T-helper 1 cell (primary cell): ENCODE data around the gene TBC1D10A.
A peak's percentile ranks its signal among the peaks of the same experiment; 100 is the strongest.

ENCODE experiments used
- DNase-seq, 5 donors: peaks; one replicate each; pipeline ENCODE4 v3.0.0-alpha.2; 2012 to 2020
- total RNA-seq, 4 donors: gene quantifications; one replicate each; lab custom pipeline; 2026; lab: John Stamatoyannopoulos, UW

Gene TBC1D10A
- 29.2 to 37.1 (median 34.5) reads per million in 4 donors for total RNA-seq

DNA sequence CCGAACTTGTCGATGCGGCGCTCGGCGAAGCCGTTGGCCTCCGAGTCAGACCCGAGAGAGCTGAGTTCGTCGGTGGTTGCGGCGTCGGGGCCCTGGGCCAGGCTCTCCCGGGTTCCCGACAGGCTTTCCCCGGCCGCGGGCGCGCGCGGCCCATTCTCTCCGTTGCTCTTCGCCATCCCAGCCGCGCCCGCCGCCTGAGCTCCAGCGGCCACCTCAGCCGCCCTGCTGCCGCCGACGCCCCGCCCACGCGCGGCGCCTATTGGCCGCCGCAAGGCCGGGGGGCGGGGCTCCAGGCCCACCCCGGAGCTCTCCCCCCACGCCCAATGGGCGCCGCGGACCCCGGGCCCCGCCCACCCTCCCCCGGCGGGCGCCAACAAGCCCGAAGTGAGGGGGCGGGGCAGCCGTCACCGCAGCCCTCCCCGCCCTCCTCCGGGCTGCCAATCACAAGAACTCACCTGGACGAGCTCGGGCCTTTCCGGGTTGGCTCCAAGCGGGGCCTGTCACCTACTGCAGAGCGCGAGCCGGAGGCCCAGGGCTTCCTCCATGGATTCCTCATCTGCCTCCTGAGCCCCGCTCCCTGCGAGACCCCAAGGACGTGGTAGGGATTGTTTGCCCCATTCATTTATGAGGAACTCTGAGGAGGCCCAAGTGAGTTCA lies at the start of gene TBC1D10A:
Gene TBC1D10A, minus strand, starts transcription at position 236 of the 657 bp plus-strand sequence. Its CDS starts 60 bp downstream, at position 176.
- peak; percentile 91 to 98 (median 95) for DNase-seq

DNA sequence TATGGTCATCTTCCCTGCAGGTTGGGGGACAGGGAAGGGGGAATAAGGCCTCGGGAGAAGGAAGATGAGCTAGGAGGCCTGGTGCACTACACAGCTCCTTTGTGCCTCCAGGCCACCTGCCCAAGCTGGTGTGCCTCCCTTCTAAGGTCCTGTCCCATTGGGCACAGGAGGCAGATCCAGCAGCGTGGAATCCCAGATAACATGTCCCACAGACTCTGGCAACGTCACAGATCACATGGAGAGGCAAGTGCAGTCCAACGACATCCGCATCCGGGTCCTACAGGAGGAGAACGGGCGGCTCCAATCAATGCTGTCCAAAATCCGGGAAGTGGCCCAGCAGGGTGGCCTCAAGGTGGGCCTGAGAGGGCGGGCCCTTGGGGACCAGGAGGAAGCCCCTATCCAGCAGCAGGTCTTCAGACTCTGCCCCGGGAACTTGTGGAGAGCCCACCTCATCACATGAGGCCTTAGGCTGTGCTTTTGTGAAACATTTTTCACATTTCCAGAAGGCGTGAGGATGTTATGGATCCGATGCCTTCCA lies 48.6 kb upstream of the TBC1D10A start:
- DNase-seq, result no peak

GRCh38 chr22:30373331-30374325 lies 46.9 kb upstream of the TBC1D10A start:
- no peak for DNase-seq

GRCh38 chr22:30372915-30373314 lies 46.2 kb upstream of the TBC1D10A start:
- DNase-seq, result no peak

DNA sequence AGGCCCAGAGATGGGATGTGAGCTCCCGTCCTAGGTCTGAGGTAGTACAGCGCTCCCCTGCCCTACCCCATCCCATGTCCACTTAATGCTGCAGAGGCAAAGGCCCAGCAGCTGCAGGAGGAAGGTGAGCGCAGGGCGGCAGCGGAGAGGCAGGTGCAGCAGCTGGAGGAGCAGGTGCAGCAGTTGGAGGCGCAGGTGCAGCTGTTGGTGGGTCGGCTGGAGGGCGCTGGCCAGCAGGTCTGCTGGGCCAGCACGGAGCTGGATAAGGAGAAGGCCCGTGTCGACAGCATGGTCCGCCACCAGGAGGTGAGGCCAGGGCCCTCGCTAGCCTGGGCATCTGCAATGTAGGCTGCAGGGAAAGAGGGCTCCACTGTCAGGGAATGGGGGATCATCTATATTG lies 45.2 kb upstream of the TBC1D10A start:
- no peak for DNase-seq

DNA sequence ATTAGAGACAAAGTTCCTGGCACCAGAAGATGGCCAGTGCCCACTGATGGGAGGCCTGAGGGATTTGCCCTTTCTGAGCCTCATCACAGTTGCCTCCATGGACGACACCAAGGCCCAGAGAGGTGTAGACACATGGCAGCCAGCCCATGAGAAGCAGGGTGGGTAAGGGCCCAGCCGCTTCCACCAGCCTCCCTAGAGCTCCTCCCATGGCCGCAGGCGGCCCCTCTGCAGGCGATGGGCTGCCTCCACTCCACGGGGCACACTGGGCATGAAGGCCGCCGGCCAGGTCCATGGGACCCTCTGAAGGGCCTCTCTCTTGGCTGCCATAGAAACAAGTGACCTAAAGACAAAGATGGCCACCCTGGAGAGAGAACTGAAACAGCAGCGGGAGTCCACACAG lies 44.6 kb upstream of the TBC1D10A start:
- DNase-seq, result no peak

GRCh38 chr22:30370641-30371230 lies 44.0 kb upstream of the TBC1D10A start:
- DNase-seq, result no peak

- no peak for DNase-seq
Measured at GRCh38 chr22:30368420-30368819, 41.7 kb upstream of the TBC1D10A start.

DNA sequence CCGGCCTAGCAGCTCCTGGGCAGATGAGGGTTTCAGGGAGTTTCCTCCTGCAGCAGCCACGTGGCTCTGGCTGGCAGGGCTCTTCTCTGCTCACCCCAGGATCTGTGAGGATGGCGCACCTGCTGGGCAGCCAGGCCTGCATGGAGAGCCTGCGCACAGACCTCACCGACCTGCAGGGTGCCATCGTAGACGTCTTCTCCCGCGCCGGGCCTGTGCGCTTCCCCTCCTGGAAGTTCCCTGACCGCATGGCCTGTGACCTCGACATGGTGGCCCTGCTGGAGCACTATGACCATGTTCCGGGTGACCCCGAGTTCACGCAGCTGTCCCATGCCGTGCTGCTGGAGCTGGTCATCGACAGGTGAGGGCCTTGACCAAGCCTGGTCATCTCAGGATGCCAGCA lies 39.1 kb upstream of the TBC1D10A start:
- no peak for DNase-seq

DNA sequence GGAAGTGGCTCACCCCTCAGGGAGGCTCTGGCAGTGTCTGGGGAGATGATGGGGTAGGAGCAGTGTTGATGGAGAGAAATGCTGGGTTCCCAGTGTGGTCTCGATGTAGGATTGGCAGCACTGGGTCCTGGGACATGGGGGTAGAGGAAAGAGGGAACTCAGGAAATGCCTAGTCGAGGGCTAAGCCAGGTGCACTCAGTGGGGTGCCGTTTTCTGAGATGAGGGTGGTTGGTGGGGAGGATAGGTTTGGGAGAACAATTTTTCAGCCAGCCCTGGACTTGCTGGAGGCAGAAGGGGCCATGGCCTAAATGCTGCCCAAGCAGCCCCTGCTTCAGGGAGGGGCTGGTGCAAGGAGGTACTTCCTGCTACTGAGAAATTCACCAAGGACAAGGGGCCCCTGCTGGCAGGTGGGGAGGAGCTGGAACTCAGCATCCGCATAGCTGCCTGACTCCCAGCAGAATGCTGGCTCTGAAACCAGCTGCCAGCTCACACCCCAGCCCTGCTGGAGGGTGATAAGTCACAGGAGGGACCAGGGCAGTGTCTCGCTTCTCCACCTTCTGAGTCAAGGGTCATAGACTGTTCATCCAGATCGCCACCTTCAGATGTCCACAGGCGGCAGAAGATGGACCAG lies 36.0 kb upstream of the TBC1D10A start:
- no peak for DNase-seq

DNA sequence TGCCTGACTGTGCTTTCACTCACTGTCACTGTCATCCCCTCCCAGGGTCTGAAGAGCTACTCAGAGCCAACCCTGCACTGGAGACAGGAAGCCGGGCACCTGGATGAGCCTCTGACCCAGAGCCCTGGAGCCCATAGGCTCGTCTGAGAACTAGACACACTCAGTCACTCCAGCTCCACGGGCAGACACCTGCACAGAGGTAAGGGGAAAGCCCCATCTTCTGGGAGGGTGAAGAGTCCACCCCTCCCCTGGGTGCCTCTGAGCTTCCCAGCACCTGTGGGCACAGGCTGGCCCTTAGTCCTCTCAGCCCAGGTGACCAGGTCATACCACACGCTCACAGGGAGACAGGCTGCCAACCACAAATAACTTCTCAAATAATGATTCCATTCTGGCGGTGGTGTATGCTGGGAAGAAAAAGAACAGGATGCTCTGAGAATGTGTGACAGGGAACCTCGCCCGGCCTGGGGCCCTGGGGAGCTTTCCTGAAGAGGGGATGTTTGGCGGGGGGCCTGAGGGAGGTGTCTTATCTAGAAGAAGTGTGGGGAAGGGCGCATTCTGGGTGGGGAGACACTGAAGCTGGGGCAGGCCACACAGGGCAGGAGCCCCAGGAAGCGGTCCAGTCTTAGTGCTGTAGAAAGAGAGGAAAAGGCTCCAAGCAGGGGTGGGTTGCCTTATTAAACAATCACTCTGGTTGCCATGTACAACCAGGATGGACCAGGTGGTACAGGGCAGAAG lies 35.3 kb upstream of the TBC1D10A start:
- no peak for DNase-seq

GRCh38 chr22:30358541-30358940 lies 31.8 kb upstream of the TBC1D10A start:
- no peak for DNase-seq

GRCh38 chr22:30357650-30358215 lies 31.0 kb upstream of the TBC1D10A start:
- DNase-seq, result no peak

DNA sequence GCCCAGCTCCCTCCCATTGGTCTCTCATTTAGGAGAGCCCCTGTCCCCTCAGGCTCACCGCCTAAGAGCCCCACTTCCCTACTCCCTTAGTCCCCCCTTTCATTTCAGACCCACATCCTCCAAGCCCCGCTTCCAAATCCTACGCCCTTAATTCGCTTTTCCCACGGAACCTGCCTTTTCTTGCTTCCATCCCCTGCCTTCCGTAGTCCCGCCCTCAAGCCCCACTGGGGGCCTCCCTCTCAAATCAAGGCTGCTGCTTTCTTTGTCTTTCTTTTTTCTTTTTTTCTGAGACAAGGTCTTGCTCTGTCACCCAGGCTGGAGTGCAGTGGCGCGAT lies 30.5 kb upstream of the TBC1D10A start:
- DNase-seq, result no peak

DNA sequence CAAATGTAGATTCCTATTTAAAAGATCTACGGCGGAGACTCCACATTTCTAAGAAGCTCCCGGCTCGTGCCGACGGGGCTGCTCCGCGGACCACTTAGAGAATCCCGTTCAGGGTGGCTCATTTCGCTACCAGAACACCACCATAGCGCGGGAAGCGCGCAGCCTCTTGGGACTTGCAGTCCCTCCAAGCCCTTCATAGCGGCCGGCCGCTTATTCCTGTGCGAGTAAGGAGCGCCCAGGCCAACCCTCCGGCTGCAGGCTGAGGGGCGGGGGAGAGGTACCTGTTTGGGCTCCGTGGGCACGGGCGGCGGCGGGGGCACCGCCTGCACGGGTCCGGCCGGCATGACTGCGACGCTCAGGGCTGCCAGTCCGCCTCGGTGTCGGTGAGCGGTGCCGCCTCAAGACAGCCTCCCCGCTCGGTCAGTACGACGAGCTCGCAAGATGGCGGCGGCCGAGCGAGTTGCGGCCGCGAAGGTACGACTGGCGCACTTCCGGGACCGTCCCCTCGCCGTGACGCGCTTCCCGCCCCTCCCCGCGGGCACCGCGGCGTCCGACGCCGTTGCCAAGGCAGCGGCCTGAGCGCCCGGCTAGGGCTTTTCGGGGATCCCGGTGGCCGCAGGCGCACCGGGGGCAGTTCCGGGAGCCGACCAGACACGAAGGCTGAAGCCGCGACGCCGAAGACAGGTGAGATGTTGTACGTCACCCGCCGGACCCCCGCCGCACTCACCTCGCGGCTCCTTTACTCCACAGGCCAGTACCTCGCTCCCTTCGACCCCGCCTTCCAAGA lies 29.9 kb upstream of the TBC1D10A start, which contains the start of the genes CCDC157 and SF3A1:
Gene CCDC157, plus strand, starts transcription at position 559 of the 787 bp plus-strand sequence. CDS start 8,994 bp downstream, outside the sequence.
Gene SF3A1, minus strand, starts transcription at position 446 of the 787 bp plus-strand sequence. Its CDS starts 102 bp downstream, at position 344.
- DNase-seq, result peak; percentile 71 to 92 (median 79)

- DNase-seq, result no peak
Measured at GRCh38 chr22:30354644-30355043, 27.9 kb upstream of the TBC1D10A start.

DNA sequence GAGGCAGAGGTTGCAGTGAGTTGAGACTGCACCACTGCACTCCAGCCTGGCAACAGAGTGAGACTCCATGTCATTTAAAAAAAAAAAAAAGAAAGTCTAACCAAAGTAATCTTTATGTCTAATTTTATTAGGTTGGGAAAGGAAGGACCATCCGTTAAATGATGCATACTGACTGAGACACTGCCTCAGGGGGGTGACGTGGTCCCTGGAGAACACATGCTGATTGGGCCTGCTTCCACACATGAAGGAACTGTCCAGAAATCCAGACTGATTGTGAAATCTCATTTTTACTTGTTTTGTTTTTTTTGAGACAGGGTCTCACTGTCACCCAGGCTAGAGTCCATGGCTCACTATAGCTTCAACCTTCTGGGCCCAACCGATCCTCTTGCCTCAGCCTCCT lies 24.5 kb upstream of the TBC1D10A start:
- DNase-seq, result no peak

GRCh38 chr22:30348809-30349208 lies 22.1 kb upstream of the TBC1D10A start:
- DNase-seq, result no peak

DNA sequence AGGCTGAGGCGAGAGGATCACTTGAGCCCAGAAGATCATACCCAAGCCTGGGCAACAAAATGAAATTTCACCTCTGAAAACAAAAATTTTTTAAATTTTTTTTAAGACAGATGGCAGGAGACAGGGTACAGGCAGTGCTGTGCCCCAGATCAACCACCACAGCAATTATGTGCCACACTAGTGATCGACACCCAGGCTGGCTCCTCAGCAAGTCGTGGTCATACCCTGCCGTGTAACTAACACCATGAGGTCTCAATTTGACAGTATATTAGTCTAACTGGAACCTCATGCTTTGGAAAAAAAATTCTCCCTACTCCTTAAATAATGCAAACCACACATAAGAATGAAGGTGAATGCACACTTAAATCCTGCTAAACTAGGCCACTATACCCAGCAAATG lies 21.7 kb upstream of the TBC1D10A start:
- DNase-seq, result no peak

- peak in 1 of 5 donors; percentile 28 for DNase-seq
Measured at GRCh38 chr22:30347255-30347892, 20.6 kb upstream of the TBC1D10A start.
